Measurements from ENCODE around the gene FYN.

DNA sequence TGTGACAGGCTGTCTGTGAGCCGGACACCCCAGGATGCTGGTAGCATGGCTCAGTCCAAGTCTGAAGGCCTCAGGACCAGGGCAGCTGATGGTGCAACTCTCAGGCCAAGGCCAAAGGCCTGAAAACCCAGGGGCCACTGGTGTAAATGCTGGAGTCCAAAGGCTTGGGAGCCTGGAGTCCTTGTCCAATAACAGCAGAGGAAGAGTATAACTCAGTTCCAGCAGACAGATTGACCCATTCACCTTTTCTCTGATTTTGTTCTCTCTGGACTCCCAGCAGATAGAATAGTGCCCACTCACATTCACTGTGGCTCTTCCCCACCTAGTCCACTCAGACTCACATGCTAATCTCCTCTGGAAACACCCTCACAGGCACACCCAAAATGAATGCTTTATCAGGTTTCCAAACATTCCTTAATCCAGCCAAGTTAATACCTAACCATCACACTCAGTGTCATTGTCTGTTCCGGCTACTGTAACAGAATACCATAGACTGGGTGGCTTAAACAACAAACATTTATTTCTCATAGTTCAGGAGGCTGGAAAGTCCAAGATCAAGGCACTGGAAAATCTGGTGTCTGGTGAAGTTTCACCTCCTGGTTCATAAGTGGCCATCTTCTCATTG, 262.6 kb downstream of the FYN start:
- TF ChIP-seq YY1 (IDR thresholded peaks at IDR 0.05; ENCODE audit: insufficient read depth, insufficient read length), result no peak
- TF ChIP-seq SUZ12 (IDR thresholded peaks at IDR 0.05; ENCODE audit: extremely low read depth, insufficient read depth, insufficient read length), result no peak
- TF ChIP-seq ZNF274 (IDR thresholded peaks at IDR 0.05; ENCODE audit: low read depth, low read length), result no peak

All from NT2/D1 (cell line).